Stimulated activated CD8-positive, alpha-beta memory T cell treated with anti-CD3 and anti-CD28 coated beads, Interleukin-15, amount 100 ng/mL, for 1 hour (primary cell): Measurements from ENCODE around the gene TIMP2.
A peak's percentile ranks its signal among the peaks of the same experiment; 100 is the strongest.
"Not testable (repeated sequence)": the region's sequence is repeated elsewhere in the genome, so short reads cannot be mapped to it uniquely, and the experiment has no call there.

Experiments used
- DNase-seq: peaks from one replicate; pipeline ENCODE4 v3.0.0-alpha.2; 2020; ENCODE audit warnings: low read depth

Gene TIMP2, protein sequence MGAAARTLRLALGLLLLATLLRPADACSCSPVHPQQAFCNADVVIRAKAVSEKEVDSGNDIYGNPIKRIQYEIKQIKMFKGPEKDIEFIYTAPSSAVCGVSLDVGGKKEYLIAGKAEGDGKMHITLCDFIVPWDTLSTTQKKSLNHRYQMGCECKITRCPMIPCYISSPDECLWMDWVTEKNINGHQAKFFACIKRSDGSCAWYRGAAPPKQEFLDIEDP

DNA sequence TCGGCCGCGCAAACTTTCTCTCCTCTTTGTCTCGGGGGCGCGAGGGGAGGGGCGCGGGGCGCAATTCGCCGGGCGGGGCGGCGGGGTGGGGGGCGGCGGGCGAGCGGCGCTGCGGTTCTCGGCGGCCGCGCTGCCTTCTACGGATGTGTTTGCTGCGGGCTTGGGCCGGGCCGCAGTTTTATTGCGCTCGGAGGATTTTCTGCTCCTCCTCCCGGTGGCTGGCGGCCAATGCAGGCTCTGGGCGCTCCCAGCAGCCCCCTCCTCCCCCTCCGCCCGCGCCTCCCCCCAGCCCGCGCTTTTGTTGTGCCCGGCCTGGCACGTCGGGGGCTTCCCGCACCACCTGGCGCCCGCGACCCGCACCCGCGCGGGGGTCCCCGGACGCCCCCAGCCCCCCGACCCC lies at the start of gene TIMP2:
Gene TIMP2 (minus strand): TSS at position 154 of the 400 bp plus-strand sequence. CDS start 299 bp downstream, outside the sequence.
- DNase-seq, result peak; percentile 23

DNA sequence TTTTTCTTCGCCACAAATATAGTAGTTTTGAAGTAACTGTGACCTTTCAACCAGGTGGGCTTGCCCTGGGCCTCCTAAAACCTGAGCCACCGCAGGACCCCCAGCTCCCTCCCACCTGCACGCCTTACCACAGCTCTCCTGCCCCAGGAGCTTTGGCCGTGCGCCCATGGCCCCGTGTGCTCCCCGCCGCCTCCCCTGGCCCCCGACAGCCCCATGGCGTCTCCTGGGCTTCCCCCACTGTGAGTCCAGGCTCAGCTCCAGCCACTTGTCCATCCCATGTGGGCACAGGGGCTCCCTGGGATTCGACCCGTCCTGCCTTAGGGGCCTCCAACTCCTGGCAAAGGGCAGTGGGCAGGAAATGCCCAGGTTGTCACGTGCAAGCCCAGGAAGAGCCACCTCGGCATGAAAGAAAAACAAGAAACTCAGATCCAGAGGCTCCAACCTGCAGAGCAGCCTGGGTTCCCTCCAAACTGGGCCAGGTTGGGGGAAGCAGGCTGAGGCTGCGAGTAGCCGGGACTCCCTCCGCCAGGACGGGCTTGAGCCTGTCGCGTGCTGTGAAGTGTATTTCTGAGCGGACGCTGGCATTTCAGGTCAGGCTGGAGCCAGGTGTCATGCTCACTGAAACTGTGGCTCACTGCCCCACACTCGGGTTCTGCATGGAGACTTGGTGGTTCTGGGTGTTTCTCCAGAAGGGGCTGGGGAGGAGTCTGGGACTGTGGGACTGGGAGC lies 48.8 kb upstream of the TIMP2 start:
- DNase-seq, result no peak

DNA sequence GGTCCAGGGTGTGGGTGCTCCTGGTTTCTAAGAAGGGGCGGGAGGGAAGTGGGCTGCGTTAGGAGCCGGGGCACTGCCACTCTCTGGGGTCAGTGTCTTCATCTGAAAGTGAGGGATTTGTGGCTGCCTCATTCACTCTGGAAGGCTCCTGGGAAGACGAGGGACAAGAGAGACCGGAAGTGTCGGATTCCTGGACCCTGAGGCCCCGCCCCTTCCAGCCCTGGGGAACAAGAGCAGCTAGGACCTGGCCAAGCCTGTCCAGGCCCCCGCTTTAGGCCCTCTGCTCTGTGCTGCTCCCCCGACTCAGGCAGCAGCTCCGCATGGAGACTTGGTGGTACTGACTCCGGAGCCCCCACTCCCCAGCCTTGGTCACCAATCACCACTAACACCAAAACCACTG lies 48.0 kb upstream of the TIMP2 start:
- DNase-seq, result no peak

DNA sequence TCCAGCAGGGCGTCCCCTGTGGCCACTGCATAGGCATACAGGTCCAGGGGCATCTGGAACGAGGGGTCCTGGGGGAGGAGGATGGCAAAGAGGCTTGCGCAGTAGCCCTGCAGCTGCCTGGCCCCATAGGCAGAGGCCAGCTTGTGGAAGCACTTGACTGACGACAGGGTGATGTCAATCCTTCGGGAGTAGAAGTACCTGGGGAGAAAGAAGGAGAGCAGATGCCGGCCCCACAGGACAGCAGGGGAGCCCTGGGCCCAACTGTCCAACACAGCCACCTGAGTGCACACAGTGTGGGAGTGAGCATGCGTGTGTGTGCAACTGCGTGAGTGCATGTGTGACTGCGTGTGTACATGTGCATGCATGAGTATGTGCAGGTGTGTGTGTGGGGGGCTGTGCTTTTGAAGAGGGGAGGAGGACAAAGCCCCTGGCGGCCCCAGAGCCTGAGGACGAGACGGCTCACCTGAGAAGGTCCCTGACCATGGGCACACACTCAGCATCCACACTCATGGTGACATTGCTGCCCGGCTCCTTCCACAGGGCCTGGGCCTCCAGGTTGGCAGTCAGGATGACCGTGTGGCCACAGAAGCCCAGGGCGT lies 47.4 kb upstream of the TIMP2 start:
- no peak for DNase-seq

DNA sequence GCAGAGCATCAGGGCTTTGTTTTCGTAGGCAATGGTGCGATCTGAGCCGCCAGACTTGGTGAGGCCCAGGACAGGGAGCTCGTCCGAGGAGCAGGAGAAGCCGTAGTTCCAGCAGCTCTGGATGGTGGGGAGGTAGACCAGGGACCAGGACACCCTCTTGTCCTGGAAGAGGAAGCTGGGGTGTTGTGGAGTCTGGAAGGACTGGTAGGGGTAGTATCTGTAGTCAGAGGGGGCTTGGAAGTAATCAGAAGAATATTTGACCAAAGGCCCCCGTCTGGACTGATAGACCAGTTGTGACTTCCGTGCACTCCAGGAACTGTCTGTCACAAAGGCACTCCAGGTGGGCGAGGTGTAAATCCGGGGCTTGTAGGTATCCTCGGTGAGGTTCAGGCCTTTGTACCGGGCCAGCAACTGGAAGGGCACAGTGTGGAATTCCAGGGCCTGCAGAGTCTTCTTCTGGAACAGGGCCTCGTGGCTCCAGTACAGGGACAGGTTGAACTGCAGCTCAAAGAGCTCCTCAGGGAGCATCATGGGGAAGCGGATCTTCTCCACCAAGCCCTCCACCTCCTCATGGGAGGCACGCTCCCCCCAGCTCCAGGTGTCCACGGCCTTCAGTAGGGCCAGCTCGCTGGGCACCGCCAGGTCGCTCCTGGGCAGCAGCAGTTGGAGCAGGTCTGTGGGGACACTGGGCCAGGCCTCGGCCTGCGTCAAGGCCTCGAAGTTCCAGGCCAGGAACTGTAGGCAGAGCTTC lies 46.7 kb upstream of the TIMP2 start:
- DNase-seq, result no peak

DNA sequence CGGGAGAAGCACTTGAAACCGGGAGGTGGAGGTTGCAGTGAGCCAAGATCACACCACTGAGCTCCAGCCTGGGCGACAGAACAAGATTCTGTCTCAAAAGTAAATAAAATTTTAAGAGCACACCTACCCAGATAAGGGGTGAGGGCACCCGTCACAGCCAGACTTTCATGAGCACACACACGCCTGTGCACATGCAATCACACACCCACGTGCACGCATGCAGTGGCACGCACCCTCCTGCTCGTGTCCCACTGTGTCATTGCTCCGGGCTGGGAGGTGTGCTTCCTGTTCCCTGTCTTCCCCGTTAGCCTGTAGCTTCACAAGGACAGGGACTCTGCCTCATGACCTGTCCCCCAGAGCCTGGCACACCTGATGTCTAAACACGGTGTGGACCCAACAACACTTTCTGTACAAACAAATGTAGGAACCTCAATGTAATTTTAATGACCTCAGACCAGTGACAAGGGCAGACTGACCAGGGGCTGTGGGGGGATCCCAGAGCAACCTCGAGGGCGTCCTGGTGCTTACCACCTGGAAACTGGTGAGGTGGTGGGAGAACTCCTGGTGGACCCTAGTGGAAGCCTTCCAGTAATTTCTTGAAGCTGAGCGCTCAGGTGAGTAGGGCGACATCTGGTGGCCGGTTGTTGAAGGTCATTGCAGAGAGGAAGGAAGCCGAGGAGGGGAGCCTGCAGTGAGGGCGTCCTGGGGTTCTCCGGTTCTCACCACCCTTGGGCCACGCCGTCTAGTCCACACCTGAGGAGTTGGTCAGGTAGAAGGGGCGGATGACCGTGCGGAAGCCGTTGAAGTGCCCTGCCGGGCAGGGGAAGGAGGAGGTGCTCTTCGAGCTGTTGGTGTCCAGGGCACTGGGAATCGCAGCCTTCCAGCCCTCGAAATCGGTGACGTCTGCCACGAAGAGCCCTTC lies 45.9 kb upstream of the TIMP2 start:
- peak; percentile 70 for DNase-seq

DNA sequence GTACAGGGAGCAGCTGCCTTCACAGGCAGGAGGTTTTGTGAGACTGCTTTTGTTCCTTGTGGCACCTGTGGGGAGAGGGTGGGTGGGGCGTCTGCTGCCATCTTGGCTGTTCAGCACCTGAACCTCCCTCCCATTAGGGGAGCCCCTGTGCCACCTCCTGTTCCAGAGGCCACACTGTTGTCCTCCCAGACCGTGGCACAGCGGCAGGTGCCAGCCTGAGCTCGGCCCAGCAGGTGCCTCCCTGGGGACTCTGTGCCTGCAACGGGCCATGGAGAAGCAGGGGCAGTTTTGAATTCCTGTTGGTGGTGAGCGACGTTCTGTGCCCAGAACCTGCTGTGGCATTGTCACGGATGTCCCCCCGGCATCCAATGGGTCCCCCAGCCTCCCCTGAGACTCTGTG lies 44.7 kb upstream of the TIMP2 start:
- DNase-seq, result no peak

DNA sequence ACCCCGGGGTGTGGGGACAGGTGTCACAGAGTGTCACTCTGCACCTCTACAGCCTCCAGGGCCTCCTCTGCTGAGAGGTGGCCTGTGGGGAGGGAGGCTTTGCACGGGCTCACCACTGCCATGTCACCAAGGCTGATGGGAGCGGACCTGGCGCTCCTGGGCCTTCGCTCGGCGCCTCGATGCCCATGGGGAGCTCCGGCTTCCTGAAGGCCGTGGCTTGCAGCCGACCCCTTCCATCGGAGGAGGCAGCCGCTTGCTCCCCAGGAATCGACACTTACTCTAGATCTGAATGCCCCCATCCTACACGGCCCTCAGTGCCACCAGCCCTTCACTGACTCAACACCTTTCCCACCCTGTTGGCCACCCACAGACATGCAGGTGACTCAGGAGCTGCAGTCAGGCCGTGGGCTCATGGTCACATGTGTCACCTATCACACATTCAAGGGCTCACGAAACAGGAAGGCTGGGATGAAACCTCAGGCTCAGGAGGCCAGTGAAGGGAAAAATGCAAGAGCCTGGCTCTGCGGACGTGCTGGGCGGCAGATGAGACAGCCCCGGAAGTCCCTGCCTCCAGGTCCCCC lies 42.7 kb upstream of the TIMP2 start:
- no peak for DNase-seq

DNA sequence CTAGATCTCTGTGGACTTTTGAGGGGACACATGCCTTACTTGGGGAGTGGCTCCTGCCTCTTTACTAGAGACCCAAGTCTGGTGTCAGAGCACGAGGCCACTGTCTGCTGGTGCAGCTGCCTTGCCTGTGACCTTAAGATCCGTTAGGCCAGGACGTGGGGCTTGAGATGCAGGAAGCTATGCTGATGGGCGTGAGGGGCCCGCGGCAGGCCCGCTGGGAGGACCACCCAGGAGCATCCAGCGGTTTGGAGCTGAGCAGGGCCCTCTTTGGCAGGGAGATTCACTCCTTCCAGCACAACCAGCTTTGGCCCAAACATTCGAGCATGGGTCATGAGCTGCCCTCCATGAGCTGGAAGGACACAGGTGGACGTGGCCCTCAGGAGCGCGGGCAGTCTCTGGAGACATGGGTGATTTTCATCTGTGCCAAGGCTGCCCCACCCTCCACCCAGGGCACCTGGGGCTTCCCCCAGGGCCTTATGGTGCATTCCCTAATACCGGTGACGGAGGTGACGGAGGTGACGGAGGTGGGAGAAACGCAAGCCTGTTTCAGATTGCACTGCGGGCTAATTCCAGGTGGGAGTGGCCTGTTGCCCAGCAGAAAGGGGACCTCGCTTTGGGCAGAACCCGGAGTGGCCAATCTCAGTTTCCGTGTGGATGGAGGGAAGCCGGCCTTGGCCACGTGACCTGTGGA lies 41.9 kb upstream of the TIMP2 start:
- no peak for DNase-seq

DNA sequence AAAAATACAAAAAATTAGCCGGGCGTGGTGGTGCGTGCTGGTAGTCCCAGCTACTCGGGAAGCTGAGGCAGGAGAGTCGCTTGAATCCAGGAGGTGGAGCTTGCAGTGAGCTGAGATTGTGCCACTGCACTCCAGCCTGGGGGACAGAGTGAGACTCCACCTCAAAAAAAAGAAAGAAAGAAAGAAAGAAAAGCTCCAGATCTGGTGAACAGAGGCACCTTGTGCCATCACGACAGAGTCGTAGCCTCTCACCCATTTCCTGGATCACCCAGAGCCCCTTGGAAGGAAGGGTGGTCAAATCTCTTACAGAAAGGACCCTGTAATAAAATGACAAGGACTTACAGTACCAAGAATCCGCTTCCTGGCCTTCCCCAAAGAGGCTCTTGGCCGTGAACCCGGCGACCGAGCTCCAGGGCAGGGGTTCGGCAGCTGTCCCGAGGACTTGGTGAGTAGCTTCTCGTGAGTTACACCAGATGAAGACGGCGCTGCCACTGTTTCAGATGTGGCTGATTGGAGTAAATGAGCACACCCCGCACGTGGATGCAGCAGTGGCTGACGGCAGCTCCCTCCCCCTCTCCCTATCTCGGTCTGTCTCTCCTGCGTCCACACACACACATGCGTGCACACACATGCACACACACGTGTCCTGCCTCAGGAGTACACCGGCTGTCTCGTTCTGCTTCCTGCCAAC lies 41.1 kb upstream of the TIMP2 start:
- no peak for DNase-seq

DNA sequence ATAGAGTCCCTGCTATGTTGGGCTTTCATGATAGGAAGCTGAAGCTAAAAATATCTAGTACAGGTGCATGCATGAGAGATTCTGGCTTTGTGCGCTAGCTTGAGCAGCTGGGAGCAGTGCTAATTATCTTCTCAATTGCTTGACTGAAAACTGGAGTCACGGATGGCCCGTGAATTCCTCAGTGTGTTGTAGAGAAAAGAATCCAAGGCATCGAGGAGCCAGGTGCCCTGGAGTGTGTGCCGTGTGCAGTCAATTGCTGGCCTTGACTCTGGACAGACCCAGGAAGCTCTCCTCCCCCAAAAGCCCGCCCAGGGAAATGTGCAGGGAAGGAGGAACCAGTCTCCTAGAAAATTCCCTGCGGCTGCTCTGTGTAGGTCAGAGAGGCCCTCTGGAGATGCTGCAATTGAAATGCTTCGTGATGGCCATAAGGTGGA lies 40.3 kb upstream of the TIMP2 start:
- DNase-seq, result no peak

DNA sequence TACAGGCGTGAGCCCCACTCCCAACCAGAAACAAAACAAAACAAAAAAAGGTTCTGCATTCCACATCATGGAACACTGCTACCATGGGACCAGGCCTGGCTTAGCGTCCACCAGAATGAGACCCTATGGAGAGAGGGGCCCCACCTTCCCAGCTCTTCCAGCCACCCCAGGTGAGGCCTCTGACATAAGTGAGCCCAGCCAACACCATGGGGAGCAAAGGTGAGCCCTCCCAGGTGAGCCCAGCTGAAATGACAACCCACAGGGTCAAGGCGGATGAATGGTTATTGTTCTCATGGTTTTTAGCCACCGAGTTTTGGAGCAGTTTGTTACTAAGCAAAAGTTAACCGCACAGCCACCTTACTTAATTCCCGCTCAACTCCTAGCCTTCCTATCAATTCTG lies 38.2 kb upstream of the TIMP2 start:
- no peak for DNase-seq

DNA sequence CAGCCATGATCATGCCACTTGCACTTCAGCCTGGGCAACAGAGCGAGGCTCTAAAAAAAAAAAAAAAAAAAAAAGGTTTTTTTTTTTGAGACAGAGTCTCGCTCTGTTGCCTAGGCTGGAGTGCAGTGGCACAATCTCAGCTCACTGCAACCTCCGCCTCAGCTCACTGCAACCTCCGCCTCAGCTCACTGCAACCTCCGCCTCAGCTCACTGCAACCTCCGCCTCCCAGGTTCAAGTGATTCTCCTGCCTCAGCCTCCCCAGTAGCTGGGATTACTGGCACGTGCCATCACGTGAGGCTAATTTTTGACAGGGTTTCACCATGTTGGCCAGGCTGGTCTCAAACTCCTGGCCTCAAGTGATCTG lies 37.8 kb upstream of the TIMP2 start:
- not testable (repeated sequence) for DNase-seq

DNA sequence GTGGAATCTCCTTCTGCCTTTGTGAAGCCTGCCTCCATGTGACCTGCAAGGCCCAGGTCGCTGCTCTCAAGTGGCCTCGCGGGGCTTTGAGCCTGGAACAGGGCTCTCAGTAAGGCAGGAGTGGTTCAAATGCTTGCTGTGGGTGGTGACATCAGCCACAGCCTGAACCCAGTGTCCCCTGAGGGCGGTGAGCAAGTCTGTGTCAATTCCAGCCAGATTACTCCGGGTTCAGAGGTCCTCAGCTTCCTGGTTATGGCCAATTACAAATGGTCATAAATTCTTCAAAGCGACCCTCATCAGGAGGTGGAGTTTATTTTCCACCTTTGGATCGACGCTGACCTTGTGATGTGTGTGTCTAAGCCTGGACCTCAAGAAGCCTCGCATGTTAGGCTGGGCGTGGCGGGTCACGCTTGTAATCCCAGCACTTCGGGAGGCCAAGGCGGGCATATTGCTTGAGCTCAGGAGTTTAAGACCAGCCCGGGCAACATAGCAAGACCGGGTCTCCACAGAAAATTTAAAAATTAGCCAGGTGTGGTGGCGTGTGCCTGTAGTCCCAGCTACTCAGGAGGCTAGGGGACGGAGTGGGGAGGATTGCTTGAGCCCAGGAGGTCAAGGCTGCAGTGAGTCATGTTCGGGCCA lies 37.3 kb upstream of the TIMP2 start:
- DNase-seq, result no peak

DNA sequence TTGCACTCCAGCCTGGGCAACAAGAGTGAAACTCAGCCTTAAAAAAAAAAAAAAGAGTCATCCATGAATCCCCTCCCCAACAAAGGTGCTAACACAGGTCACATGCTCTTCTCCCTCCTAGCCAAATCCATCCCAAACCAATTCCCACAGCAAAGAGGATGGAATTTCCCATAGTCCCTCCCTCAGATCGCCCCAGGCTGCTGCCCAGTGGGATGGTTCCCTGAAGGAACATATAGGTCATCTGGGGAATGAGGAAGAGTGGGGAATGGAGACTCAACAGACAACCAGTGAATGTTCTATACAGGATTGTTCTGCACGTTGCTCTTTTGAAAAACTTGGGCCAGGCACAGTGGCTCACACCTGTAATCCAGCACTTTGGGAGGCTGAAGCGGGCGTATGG lies 36.4 kb upstream of the TIMP2 start:
- no peak for DNase-seq

DNA sequence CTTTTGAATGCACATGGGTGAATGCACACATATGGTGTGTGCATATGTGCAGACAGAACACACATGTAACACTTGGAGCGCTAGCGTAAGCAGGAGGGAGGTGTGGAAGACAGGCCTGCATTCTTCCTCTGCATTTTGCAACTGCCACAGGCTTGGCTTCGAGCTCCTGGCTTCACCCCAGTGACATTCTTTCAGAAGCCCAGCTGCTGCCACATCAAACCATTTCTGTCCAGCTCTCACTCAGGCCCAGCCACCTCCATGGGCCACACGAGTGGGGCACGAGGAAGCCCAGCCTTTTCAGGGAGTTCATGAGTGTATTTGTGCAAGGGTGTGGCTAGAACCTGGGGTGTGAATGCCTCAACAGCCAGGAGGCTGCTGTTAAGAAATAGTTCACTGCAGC lies 35.7 kb upstream of the TIMP2 start:
- no peak for DNase-seq

DNA sequence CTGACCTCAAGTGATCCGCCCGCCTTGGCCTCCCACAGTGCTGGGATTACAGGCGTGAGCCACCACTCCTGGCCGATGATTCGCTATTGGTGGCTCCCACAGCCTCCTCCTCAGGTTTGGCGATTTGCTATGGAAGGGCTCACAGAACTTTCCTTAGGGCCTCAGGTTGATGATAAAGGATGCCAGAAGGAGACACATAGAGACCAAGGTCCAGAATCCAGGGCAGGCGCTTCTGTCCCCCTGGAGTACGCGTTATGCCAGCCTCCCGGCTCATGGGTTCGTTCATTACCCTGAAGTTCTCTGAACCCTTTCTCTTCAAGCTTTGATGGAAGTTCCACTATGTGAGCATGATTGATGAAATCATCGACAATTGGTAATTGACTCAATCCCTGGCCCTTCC lies 34.6 kb upstream of the TIMP2 start:
- DNase-seq, result no peak

DNA sequence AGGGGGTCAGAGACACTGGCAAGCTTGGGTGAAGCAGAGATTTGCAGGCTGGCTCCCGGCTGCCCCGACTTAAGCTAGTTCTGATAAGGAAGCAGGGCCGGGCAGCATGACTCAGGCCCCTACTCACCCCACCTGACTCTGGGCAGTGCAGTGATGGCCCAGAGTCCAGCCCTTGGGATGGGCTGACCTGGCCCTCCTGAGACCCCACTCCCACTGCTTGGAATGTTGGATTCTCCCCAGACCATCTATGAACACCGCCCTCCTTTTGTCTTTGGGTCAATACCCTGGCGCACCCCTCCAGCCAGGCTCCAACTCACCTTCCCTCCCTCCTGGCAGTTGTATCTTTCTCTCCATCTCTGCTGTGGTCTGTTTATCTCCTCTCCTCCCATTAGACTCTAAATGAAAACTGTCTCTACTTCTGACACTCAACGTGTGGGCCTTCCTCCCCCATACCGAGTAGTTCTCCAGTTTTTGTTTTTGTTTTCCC lies 33.5 kb upstream of the TIMP2 start:
- DNase-seq, result no peak

DNA sequence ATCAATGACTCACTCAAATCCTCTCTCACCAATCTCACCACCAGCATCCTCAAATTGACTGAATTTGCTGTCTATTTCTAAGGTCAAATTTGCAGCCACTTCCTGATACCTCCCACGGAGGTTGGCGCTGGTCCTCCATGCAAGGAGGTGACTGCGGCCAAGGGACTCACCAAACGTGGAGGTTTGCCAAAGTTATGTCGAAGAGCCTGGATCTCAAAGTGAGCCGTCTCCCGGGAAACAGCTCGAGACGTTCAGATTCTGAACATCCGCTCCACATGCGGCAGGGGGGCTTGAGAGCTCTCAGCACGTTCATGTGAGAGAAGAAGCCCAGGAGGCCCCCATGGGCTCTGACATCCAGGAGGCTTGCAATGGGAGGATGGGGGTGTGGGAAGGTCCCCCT lies 31.9 kb upstream of the TIMP2 start:
- no peak for DNase-seq
